LNCAP (cell line): Measurements from ENCODE around the gene ATF7.

ENCODE experiments used
- CTCF ChIP-seq: fragments of 450-650 bp; IDR thresholded peaks from 2 replicates; pipeline ENCODE4 v1.5.1; 2017; ENCODE audit warnings: mild to moderate bottlenecking

Gene ATF7

GRCh38 chr12:53625373-53625945 lies 723 bp downstream of the ATF7 start:
- TF ChIP-seq CTCF, result no peak

GRCh38 chr12:53624956-53625355 lies 1.2 kb downstream of the ATF7 start:
- TF ChIP-seq CTCF, result no peak

GRCh38 chr12:53624458-53624857 lies 1.7 kb downstream of the ATF7 start:
- TF ChIP-seq CTCF, result no peak

- TF ChIP-seq CTCF, result no peak
Measured at GRCh38 chr12:53623548-53624385, 2.4 kb downstream of the ATF7 start.

- no peak for TF ChIP-seq CTCF
Measured at GRCh38 chr12:53622724-53623123, 3.5 kb downstream of the ATF7 start.

GRCh38 chr12:53618275-53618674 lies 7.9 kb downstream of the ATF7 start:
- TF ChIP-seq CTCF, result no peak

- no peak for TF ChIP-seq CTCF
Measured at GRCh38 chr12:53617700-53618099, 8.5 kb downstream of the ATF7 start.
